SK-N-SH (cell line): ENCODE measurements around the gene GC. TPM values are rescaled to one million over a fixed set of nuclear protein-coding genes. Genes with fewer than 3 reads are reported as not detected.

Source experiments
- polyA plus RNA-seq, 3 experiments: library from polyadenylated mRNA; depleted of rRNA; stranded (reverse); fragments of >200 nt; gene quantifications; 2 replicates each; pipeline ENCODE4 v1.2.3, GENCODE V29; 2012
- small RNA-seq, 7 experiments: library from RNA; depleted of rRNA; stranded (forward); fragments of <200 nt; gene quantifications; one replicate each; pipeline ENCODE3, GENCODE V24; 2012

Gene GC
- polyA plus RNA-seq, 1 of the 3 experiments (the other 2 are of a cell fraction) = not detected

Small RNAs within 50 kb of the gene (small RNA-seq; reads per million reads assigned to genes)
- gene RNA5SP163 = 0 reads per million in 7 experiments

Other genes with a start within 250 kb of the GC start
- gene NPFFR2, start 247.9 kb upstream of the GC start, polyA plus RNA-seq (2012; rRNA removed) = 6.2 and 7.8 TPM in 2 replicates